K562 (cell line): ENCODE results near the gene FARP1. TPM values are rescaled to one million over a fixed set of nuclear protein-coding genes. Genes with fewer than 3 reads are reported as not detected.

Experiments used
- ATAC-seq: fragments of 200-7000 bp; cut with Tn5 transposase; 3 replicates; pipeline ENCODE4 v1.9.1; 2020; ENCODE audit warnings: moderate library complexity
- BruUV-seq: library from RNA; stranded (reverse); fragments of 400-500 nt; replicated peaks from 2 replicates; lab custom pipeline; 2021; lab: Mats Ljungman, UMichigan
- CTCF ChIA-PET: fragments of 300-600 bp; formaldehyde crosslinking; extraction: SDS; loops from one replicate; lab custom pipeline; 2021; ENCODE audit warnings: low intra/inter-chr PET ratio; lab: Yijun Ruan, JAX
- POLR2A ChIA-PET: fragments of 300-600, 350-650 bp; sonication (Branson Sonifier 250); formaldehyde crosslinking; extraction: SDS; loops from one replicate; lab custom pipeline; 2021; ENCODE audit warnings: antibody characterized with exemption, inconsistent platforms; lab: Yijun Ruan, JAX
- DNase-seq, 4 experiments: peaks; one replicate each; pipeline versions ENCODE4 v3.0.0 to v3.0.0-alpha.2; 2011 to 2018; ENCODE audit warnings: low spot score in 3 of 4, mixed read lengths in 3 of 4; ENCODE audit errors: extremely low read depth in 1 of 4
- FAIRE-seq: peaks from 2 replicates; lab custom pipeline; 2011; peaks lifted over from hg19 to GRCh38; lab: Jason Lieb, UNC
- H2AFZ ChIP-seq: 2 replicates; pipeline ENCODE4 v1.6.0; 2011; ENCODE audit warnings: low read depth, low read length, control low read depth, inconsistent platforms
- H3K27ac ChIP-seq: fragments of 200-600 bp; 3 replicates; pipeline ENCODE4 v1.8.0; 2011; ENCODE audit warnings: low read depth, mild to moderate bottlenecking, control low read depth, inconsistent platforms, low read length, moderate library complexity, mixed read lengths; ENCODE audit errors: extremely low read depth
- H3K27me3 ChIP-seq, 2 experiments: fragments of 300-600 bp in 1 of 2; 2 replicates in 1 of 2; 3 replicates in 1 of 2; pipeline versions ENCODE4 v1.6.0 to v1.8.0; 2011; ENCODE audit warnings: inconsistent platforms in 2 of 2, low read length in 2 of 2, mild to moderate bottlenecking in 1 of 2, mixed read lengths in 1 of 2, moderate library complexity in 1 of 2; ENCODE audit not compliant: control insufficient read depth in 2 of 2, insufficient read depth in 2 of 2
- H3K36me3 ChIP-seq: fragments of 300-600 bp; 3 replicates; pipeline ENCODE4 v1.8.0; 2011; ENCODE audit warnings: mild to moderate bottlenecking, low read length, inconsistent platforms; ENCODE audit not compliant: control insufficient read depth, insufficient read depth
- H3K4me1 ChIP-seq, 2 experiments: fragments of 200-600 bp in 1 of 2; replicated peaks in 1 of 2; 2 replicates in 1 of 2; 3 replicates in 1 of 2; pipeline versions ENCODE4 v1.5.1 to v1.8.0; 2011; ENCODE audit warnings: inconsistent platforms in 2 of 2, low read length in 2 of 2, mild to moderate bottlenecking in 1 of 2, mixed read lengths in 1 of 2, moderate library complexity in 1 of 2; ENCODE audit not compliant: control insufficient read depth in 2 of 2, insufficient read depth in 2 of 2
- H3K4me2 ChIP-seq: 2 replicates; pipeline ENCODE4 v1.6.1; 2011; ENCODE audit warnings: low read length, control low read depth, inconsistent platforms, mixed read lengths; ENCODE audit not compliant: insufficient read depth
- H3K4me3 ChIP-seq: fragments of 200-600 bp; sonication (generic), shearing (Covaris generic); 2 replicates; pipeline ENCODE4 v1.5.1; 2016; ENCODE audit warnings: control low read depth, inconsistent platforms
- H3K79me2 ChIP-seq: fragments of 200-600 bp; 3 replicates; pipeline ENCODE4 v1.8.0; 2011; ENCODE audit warnings: low read length, inconsistent platforms; ENCODE audit not compliant: control insufficient read depth, insufficient read depth
- H3K9ac ChIP-seq, 2 experiments: 2 replicates each; pipeline versions ENCODE4 v1.6.0 to v1.6.1; 2011; ENCODE audit warnings: low read depth in 2 of 2, low read length in 2 of 2, control low read depth in 1 of 2, inconsistent platforms in 1 of 2, mild to moderate bottlenecking in 1 of 2, mixed read lengths in 1 of 2; ENCODE audit not compliant: insufficient read depth in 1 of 2
- H3K9me1 ChIP-seq: one replicate; pipeline ENCODE4 v1.6.0; 2011; ENCODE audit warnings: inconsistent platforms, mild to moderate bottlenecking, low read length, moderate library complexity; ENCODE audit not compliant: control insufficient read depth, insufficient read depth
- H3K9me3 ChIP-seq: replicated peaks from 2 replicates; pipeline ENCODE4 v1.5.1; 2011; ENCODE audit warnings: low read depth, low read length, inconsistent platforms; ENCODE audit not compliant: control insufficient read depth, insufficient read depth
- H4K20me1 ChIP-seq: replicated peaks from 2 replicates; pipeline ENCODE4 v1.6.1; 2011; ENCODE audit warnings: low read length, inconsistent platforms, mixed read lengths; ENCODE audit not compliant: control insufficient read depth, insufficient read depth
- MAFF ChIP-seq: IDR thresholded peaks from 2 replicates; pipeline ENCODE4 v1.6.1; 2012; ENCODE audit warnings: low read length, improper control_type of control experiment
- WGBS: fragments of 100-300 bp; shearing (Covaris generic); methylation state at CpG from one replicate; pipeline ENCODE4 v1.1.6; 2016; ENCODE audit warnings: low coverage, mixed read lengths; ENCODE audit not compliant: insufficient coverage; ENCODE audit errors: missing lambda C conversion rate; 5-methylcytosine and 5-hydroxymethylcytosine counted together
- in situ Hi-C: fragments of 300-500 bp; cut with MboI; formaldehyde crosslinking; loops from 4 replicates; pipeline ENCODE4 v1.15.0; 2018; ENCODE audit warnings: inconsistent platforms, mixed read lengths
- intact Hi-C: fragments of 100-400 bp; cut with micrococcal nuclease; formaldehyde crosslinking; loops from 2 replicates; pipeline ENCODE4 v1.14.2; 2022
- polyA plus RNA-seq, 8 experiments: library from polyadenylated mRNA; depleted of rRNA in 4 of 8; stranded (reverse) in 5 of 8; unstranded in 3 of 8; fragments of >200 nt; fragmentation: Nextera tagmentation in 2 of 8; fragmentation: Illumina TruSeq in 1 of 8; extraction: Ambion mirVana in 2 of 8; extraction: Trizol in 1 of 8; gene quantifications; 2 replicates each; pipeline versions ENCODE4 v1.2.1 to v1.2.3, GENCODE V29; 2011 to 2014; ENCODE audit warnings: inconsistent platforms in 1 of 8, missing spikeins in 1 of 8
- total RNA-seq, 7 experiments: library from RNA; depleted of rRNA in 6 of 7; stranded (reverse); fragments of >200 nt in 6 of 7; fragmentation: Illumina TruSeq in 2 of 7; extraction: Trizol in 2 of 7; gene quantifications; 2 replicates each; pipeline versions ENCODE4 v1.2.1 to v1.2.3, GENCODE V29; 2011 to 2021; ENCODE audit warnings: low replicate concordance in 1 of 7
- TF ChIP-seq, protein P1 (sequence below): IDR thresholded peaks from 2 replicates; pipeline ENCODE4 v1.6.1; 2011; ENCODE audit warnings: borderline replicate concordance, low read depth, mild to moderate bottlenecking, moderate library complexity, low read length; ENCODE audit not compliant: insufficient read depth, poor library complexity, severe bottlenecking

The FARP1 gene
- total and polyA plus RNA-seq, 9 of the 15 experiments (the other 6 are each of a cell fraction or from before 2014, with no cell fraction given) = 0.03 to 0.29 (median 0.05) TPM; not detected in 3

DNA sequence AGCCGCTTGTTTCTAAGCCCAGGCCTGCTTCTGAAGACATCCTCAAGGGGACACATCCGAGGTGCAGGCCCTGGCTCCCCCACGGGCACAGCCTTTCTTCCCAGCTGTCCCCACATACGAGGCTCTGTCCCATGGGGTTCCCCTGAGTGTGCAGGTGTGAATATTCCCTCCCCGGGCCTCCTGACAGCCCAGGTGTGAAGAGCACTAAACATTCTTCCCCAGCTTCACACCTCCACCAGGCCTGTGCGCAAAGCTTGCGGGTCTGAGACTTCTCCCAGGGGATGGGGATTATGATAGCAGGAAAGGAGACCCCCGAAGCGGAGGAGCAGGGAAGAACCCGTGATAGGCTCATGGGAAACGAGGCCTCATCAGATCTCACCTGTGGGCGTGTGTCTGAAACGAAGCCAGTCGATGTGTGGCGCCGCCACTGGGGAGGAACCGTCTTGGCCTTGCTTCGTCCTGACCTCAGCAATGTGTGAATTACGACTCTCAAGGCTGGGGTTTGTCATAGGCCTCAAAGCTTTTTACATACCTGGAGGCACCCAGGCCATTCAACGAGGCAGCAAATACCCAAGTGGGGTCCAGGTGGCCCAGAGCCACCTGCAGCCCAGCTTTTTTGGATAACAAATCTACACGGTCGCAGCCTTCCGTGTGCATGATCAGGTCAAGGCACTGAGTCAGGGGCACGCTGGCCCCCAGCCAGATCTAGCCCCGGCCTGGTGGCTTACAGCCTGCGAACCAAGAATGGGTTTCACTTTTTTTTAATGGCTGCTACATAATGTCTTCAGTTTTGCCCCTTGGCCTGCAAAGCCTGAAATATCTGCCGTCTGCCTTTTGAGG lies 299.7 kb downstream of the FARP1 start:
- ChIA-PET CTCF (no interaction called here), POLR2A (interaction anchor here (0.6 to 0.7 kb wide), 2 partner anchors 21 to 1303 kb away, joined by 3 read pairs; no protein-coding TSS in a partner anchor)
- no TSS peak for BruUV-seq
- Histone ChIP-seq H3K79me2 (no peaks in the 10 kb centered on the region), H3K27ac (no peak overlapping the region), H3K4me2 (no peak overlapping the region), H2AFZ (no peak overlapping the region), H3K9ac (no peak overlapping the region), H3K4me3 (no peak overlapping the region), H3K9me3 (no peaks in the 10 kb centered on the region), H3K27me3 (peaks cover 13 to 68% of the 10 kb centered on the region in 2 experiments), H3K9me1 (no peaks in the 10 kb centered on the region), H3K4me1 (peaks cover 0 to 11% of the 10 kb centered on the region in 2 experiments; a peak in 2 of 5 replicates), H3K36me3 (no peaks in the 10 kb centered on the region), H4K20me1 (no peaks in the 10 kb centered on the region; the same call in 1 of the 2 replicates)
- intact Hi-C loops = no loop called here
- in situ Hi-C loops = no loop called here
- TF ChIP-seq, protein P1, sequence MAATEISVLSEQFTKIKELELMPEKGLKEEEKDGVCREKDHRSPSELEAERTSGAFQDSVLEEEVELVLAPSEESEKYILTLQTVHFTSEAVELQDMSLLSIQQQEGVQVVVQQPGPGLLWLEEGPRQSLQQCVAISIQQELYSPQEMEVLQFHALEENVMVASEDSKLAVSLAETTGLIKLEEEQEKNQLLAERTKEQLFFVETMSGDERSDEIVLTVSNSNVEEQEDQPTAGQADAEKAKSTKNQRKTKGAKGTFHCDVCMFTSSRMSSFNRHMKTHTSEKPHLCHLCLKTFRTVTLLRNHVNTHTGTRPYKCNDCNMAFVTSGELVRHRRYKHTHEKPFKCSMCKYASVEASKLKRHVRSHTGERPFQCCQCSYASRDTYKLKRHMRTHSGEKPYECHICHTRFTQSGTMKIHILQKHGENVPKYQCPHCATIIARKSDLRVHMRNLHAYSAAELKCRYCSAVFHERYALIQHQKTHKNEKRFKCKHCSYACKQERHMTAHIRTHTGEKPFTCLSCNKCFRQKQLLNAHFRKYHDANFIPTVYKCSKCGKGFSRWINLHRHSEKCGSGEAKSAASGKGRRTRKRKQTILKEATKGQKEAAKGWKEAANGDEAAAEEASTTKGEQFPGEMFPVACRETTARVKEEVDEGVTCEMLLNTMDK = peak; percentile 13
- no peak for TF ChIP-seq MAFF
- FAIRE-seq (no peak), ATAC-seq (no peak), DNase-seq (peak in 1 of 4 experiments; percentile 6)
- WGBS = 21% methylated on average over 18 of the region's 27 CpGs
